WERI-Rb-1 (cell line): Measurements from ENCODE around the gene BTBD6.

Source experiments
- DNase-seq: peaks from one replicate; pipeline ENCODE4 v3.0.0-alpha.2; 2020
- H3K27ac ChIP-seq: fragments of 250-450 bp; sonication (Bioruptor Pico); 2 replicates; pipeline ENCODE4 v1.5.1; 2020; ENCODE audit warnings: mild to moderate bottlenecking, moderate library complexity
- H3K27me3 ChIP-seq: fragments of 250-450 bp; sonication (Bioruptor Pico); 2 replicates; pipeline ENCODE4 v1.5.1; 2021; ENCODE audit warnings: mild to moderate bottlenecking, low read depth, moderate library complexity; ENCODE audit not compliant: insufficient read depth, severe bottlenecking
- H3K36me3 ChIP-seq: fragments of 250-450 bp; sonication (Bioruptor Pico); 2 replicates; pipeline ENCODE4 v1.5.1; 2020; ENCODE audit warnings: mild to moderate bottlenecking, moderate library complexity
- H3K4me3 ChIP-seq: 2 replicates; pipeline ENCODE4 v1.5.1; 2011; ENCODE audit warnings: low read depth, mild to moderate bottlenecking, control low read depth, low read length
- H3K9me3 ChIP-seq: fragments of 250-450 bp; sonication (Bioruptor Pico); 2 replicates; pipeline ENCODE4 v1.5.1; 2021; ENCODE audit warnings: mild to moderate bottlenecking, moderate library complexity; ENCODE audit not compliant: severe bottlenecking
- CTCF ChIP-seq: IDR thresholded peaks from 2 replicates; pipeline ENCODE4 v1.5.1; 2011; ENCODE audit warnings: low read depth, mild to moderate bottlenecking, control low read depth, inconsistent platforms, low read length

Gene BTBD6

GRCh38 chr14:105256292-105256960, 8.1 kb downstream of the BTBD6 start:
- H3K9me3 ChIP-seq: no peaks in the 10 kb centered on the region
- no peak for TF ChIP-seq CTCF
- DNase-seq: no peak
- peaks cover 12% of the 10 kb centered on the region for H3K36me3 ChIP-seq
- H3K27me3 ChIP-seq: no peaks in the 10 kb centered on the region
- H3K27ac ChIP-seq: no peak overlapping the region
- no peak overlapping the region for H3K4me3 ChIP-seq

GRCh38 chr14:105257464-105257863, 9.1 kb downstream of the BTBD6 start:
- Histone ChIP-seq H3K36me3 (peaks cover 2% of the 10 kb centered on the region; the same call in 1 of the 2 replicates), H3K27ac (no peak overlapping the region), H3K9me3 (no peaks in the 10 kb centered on the region), H3K4me3 (no peak overlapping the region), H3K27me3 (no peaks in the 10 kb centered on the region)
- no peak for TF ChIP-seq CTCF
- no peak for DNase-seq

GRCh38 chr14:105258846-105259245, 10.5 kb downstream of the BTBD6 start:
- Histone ChIP-seq H3K27ac (no peak overlapping the region), H3K36me3 (peaks cover 3% of the 10 kb centered on the region), H3K9me3 (no peaks in the 10 kb centered on the region), H3K27me3 (no peaks in the 10 kb centered on the region), H3K4me3 (no peak overlapping the region)
- TF ChIP-seq CTCF: no peak
- no peak for DNase-seq

- no peaks in the 10 kb centered on the region for H3K27me3 ChIP-seq
- no peaks in the 10 kb centered on the region for H3K9me3 ChIP-seq
- peak overlapping the region; percentile 33 for H3K27ac ChIP-seq
- no peak for TF ChIP-seq CTCF
- no peak overlapping the region for H3K4me3 ChIP-seq
- peaks cover 7% of the 10 kb centered on the region; the same call in 1 of the 2 replicates for H3K36me3 ChIP-seq
- DNase-seq: peak; percentile 48
Observed at GRCh38 chr14:105260959-105261358, 12.6 kb downstream of the BTBD6 start.

GRCh38 chr14:105261781-105262180, 13.4 kb downstream of the BTBD6 start:
- no peak overlapping the region for H3K27ac ChIP-seq
- no peaks in the 10 kb centered on the region for H3K27me3 ChIP-seq
- no peak for TF ChIP-seq CTCF
- H3K9me3 ChIP-seq: no peaks in the 10 kb centered on the region
- no peak overlapping the region for H3K4me3 ChIP-seq
- no peak for DNase-seq
- H3K36me3 ChIP-seq: peaks cover 7% of the 10 kb centered on the region; the same call in 1 of the 2 replicates
